HEK293T (cell line): Measurements from ENCODE around the gene CDC45.

Source experiments
- BHLHE40 ChIP-seq: fragments of 450-650 bp; IDR thresholded peaks from 2 replicates; pipeline ENCODE4 v1.6.1; 2016; ENCODE audit warnings: mild to moderate bottlenecking, moderate library complexity, borderline replicate concordance
- CTBP1 ChIP-seq: fragments of 450-650 bp; IDR thresholded peaks from 2 replicates; pipeline ENCODE4 v1.6.1; 2016; ENCODE audit warnings: borderline replicate concordance
- ELF4 ChIP-seq: fragments of 450-650 bp; IDR thresholded peaks from 2 replicates; pipeline ENCODE4 v1.6.1; 2017; ENCODE audit warnings: antibody characterized with exemption
- FOXA1 ChIP-seq: fragments of 450-650 bp; IDR thresholded peaks from 2 replicates; pipeline ENCODE4 v1.6.1; 2016; ENCODE audit warnings: mild to moderate bottlenecking
- FOXK2 ChIP-seq: fragments of 450-650 bp; IDR thresholded peaks from 2 replicates; pipeline ENCODE4 v1.6.1; 2016; ENCODE audit warnings: mild to moderate bottlenecking
- FOXM1 ChIP-seq: fragments of 450-650 bp; IDR thresholded peaks from 2 replicates; pipeline ENCODE4 v1.6.1; 2017; ENCODE audit warnings: mild to moderate bottlenecking, borderline replicate concordance
- HDGF ChIP-seq: fragments of 450-650 bp; IDR thresholded peaks from 2 replicates; pipeline ENCODE4 v1.6.1; 2017; ENCODE audit warnings: antibody characterized with exemption, borderline replicate concordance
- L3MBTL2 ChIP-seq: fragments of 450-650 bp; conservative IDR thresholded peaks from 2 replicates; pipeline ENCODE4 v1.6.1; 2016; ENCODE audit warnings: mild to moderate bottlenecking
- SP1 ChIP-seq: fragments of 450-650 bp; IDR thresholded peaks from 2 replicates; pipeline ENCODE4 v1.6.1; 2017
- SUZ12 ChIP-seq: fragments of 450-650 bp; IDR thresholded peaks from 2 replicates; pipeline ENCODE4 v1.6.1; 2016; ENCODE audit warnings: mild to moderate bottlenecking
- TARDBP ChIP-seq: fragments of 450-650 bp; IDR thresholded peaks from 2 replicates; pipeline ENCODE4 v1.6.1; 2016
- ZNF384 ChIP-seq: fragments of 450-650 bp; IDR thresholded peaks from 2 replicates; pipeline ENCODE4 v1.6.1; 2016

DNA sequence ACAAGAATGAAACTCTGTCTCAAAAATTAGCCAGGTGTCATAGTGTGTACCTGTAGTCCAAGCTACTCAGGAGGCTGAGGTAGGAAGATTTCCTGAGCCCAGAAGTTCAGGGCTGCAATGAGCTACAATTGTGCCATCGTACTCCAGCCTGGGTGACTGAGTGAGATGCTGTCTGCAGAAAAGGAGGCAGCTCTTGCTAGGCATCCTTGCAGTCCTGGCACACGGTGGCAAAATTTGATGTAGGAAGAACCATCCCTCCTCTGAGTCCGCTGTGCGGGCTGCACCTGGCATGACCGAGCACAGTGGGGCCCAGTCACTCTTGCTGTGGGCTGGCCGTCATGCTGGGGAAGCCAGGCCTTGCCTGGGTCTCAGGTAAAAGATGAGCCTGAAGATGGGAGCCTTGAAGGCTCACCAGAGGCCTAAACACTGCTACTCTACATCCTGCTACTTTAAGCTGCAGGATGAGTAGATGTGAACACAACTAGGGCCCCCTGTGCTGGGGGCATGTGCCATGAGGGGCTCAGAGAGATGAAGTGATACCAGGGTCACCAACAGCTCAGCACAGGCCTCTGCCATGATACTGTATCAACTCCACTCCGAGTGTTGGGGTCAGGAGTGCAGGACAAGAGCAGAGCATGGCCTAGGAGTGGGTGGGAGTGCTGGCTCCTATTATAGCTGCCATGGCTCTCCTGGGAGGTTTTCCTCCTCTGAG, 18.6 kb downstream of the CDC45 start:
- TF ChIP-seq SP1 (no peak), FOXK2 (no peak), BHLHE40 (no peak), FOXM1 (no peak), SUZ12 (no peak), TARDBP (no peak), L3MBTL2 (no peak), FOXA1 (no peak), ZNF384 (no peak), ELF4 (no peak), CTBP1 (no peak), HDGF (no peak)
